A549 (cell line): Measurements from ENCODE around the gene SHH.

ENCODE experiments used
- CHD4 ChIP-seq: fragments of 200-600 bp; sonication (generic); IDR thresholded peaks from 2 replicates; pipeline ENCODE4 v1.6.1; 2016; ENCODE audit warnings: antibody characterized with exemption, mild to moderate bottlenecking, borderline replicate concordance
- CTCF ChIP-seq: fragments of >200 bp; sonication (Bioruptor Twin); formaldehyde crosslinking; IDR thresholded peaks from 3 replicates; pipeline ENCODE4 v1.5.1; 2016
- EP300 ChIP-seq, 2 experiments: fragments of >200 bp; sonication (Bioruptor Twin); formaldehyde crosslinking; IDR thresholded peaks; 2 replicates in 1 of 2; 3 replicates in 1 of 2; pipeline ENCODE4 v1.6.1; 2016 to 2017
- MAX ChIP-seq: IDR thresholded peaks from 2 replicates; pipeline ENCODE4 v1.6.1; 2012
- POLR2A ChIP-seq: IDR thresholded peaks from 2 replicates; pipeline ENCODE4 v1.6.1; 2012; ENCODE audit warnings: mild to moderate bottlenecking, low read length
- SMC3 ChIP-seq: fragments of >200 bp; sonication (Bioruptor Twin); formaldehyde crosslinking; IDR thresholded peaks from 3 replicates; pipeline ENCODE4 v1.6.1; 2018; ENCODE audit warnings: inconsistent platforms

- TF ChIP-seq CTCF (no peak), MAX (no peak), POLR2A (no peak), EP300 (IDR thresholded peaks at IDR 0.05) (no peak), CHD4 (no peak), SMC3 (no peak)
Observed at GRCh38 chr7:155752756-155753445, 59.4 kb downstream of the SHH start.
